ENCODE results near the gene SH2D2A.
"Not testable (repeated sequence)": the region's sequence is repeated elsewhere in the genome, so short reads cannot be mapped to it uniquely, and the experiment has no call there.

SH2D2A gene

DNA sequence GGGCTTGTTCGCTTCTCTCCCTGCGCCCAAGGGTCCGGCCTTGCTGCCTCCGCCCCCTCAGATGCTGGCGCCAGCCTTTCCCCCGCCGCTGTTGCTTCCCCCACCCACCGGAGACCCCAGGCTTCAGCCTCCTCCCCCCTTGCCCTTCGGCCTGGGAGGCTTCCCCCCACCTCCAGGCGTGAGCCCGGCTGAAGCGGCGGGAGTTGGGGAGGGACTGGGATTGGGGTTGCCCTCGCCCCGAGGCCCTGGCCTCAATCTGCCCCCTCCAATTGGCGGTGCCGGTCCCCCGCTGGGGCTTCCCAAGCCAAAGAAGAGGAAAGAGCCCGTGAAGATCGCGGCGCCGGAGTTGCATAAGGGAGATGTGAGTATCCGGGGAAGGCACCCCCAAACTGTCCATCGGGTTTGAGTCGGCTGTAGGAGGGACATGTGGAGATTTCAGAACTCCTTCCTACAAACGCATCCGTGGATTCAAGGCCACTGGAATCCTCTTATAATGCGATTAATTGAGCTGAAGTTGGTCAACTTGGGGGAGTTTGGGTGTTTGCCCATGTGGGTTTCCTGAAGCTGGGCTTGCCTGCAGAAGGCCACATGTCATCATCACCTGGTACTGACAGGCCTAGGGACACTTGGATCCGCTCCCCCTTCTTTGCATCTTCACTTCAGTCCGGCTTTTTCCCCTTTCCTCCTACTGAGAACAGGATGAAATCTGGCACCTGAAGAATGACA is 48.6 kb downstream of the SH2D2A start:
- peak in 3 of 5 experiments; percentile 15 to 30 (median 24) for DNase-seq

DNA sequence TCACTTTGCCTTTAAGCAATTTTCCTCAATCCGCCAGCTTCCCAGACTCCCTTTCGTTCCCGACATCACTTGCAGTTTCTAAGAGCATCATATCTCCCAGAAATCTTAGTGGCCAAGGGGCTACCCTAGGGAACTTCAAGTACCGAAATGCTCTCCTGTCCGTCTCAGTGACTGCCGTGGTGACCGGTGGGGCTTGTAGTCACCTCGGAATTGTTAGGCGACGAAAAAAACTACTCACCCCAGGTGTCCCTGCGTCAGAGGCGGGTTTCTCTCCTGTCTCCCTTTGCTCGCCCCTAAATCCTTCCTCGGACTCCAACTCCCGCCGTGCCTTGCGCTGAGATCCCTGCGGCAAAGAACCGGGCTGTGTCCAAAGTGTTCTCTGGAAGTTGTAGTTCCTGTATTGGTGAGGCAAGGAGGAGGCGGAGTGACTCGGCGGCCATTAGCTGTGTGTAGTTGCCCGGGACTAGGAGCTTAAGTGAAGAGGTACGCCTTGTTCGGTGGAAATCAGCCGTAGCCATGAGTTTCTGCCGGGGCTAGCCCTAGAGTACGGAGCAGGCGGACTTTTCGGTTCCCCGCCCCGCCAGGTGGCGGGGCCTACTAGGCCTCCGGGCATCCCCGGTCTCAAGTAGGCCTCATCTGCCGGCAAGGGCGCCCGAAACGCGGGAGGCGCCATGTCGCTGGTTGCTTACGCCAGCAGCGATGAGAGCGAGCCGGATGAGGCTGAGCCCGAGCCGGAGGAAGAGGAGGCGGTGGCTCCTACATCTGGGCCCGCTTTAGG is 49.4 kb downstream of the SH2D2A start, which contains the start of gene PRCC:
TSS of gene PRCC (plus strand) at position 435 of the 778 bp plus-strand sequence. CDS start at position 672, 237 bp downstream.
- DNase-seq = peak; percentile 88 to 100 (median 97)

DNA sequence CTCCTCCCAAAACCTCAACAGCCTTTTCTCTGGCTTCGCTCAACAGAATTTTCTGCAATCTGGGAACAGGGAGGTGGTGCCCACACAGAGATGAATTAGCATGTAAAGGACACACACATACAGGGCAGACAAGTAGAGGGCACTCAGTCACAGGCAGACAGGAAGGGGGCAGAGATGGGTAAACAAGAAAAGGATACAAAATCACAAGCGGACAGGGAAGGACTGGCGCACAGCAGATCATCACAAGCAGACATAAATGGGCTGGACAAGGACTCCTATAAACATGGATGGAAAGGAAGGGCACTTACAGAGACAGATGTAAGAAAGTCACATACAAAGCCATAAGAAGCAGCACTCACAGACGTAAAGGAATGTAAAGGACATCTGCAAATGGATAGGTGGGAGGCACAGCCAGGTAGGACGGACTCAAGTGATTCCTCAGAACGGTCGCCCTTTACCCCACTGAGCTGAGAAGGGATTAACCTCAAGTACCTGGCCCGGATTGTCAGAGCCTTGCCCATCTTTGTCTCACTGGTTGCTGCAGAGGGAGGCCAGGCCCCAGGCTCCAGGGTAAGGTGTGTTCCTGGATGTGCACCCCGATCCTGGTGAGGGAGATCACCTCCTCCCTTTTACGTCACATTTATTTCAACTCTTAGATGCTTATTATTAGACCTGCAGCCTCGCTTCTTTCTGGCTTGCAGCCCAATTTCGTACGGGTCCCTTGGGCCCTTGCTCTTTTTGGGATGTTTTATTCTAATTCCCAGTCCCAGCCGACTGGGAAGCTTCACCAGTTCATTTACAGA is 50.1 kb downstream of the SH2D2A start:
- peak in 2 of 5 experiments; percentile 12 to 31 for DNase-seq

DNA sequence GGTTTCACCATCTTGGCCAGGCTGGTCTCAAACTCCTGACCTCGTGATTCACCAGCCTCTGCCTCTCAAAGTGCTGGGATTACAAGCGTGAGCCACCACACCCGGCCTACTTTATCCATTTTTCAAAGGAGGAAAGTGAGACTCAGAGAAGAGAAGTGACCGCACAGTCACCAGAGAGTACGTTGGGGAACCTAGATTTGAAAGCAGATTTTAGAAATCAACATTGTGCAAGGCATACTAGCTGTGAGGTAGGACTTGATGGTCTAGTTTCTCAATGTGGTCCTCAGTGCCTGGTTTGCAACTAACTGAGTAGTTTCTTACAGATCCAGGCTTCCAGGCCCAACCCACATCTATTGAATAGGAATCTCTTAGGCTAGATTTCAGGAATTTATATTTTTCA is 51.0 kb downstream of the SH2D2A start:
- no peak for DNase-seq

DNA sequence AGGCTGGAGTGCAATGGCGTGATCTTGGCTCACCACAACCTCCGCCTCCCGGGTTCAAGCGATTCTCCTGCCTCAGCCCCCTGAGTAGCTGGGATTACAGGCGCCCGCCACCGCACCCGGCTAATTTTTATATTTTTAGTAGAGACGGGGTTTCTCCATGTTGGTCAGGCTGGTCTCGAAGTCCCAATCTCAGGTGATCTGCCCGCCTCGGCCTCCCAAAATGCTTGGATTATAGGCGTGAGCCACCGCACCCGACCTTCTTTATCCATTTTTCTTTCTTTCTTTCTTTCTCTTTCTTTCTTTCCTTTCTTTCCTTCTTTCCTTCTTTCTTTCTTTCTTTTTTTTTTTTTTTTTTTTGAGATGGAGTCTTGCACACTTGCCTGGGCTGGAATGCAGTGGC is 51.5 kb downstream of the SH2D2A start:
- not testable (repeated sequence) for DNase-seq

DNA sequence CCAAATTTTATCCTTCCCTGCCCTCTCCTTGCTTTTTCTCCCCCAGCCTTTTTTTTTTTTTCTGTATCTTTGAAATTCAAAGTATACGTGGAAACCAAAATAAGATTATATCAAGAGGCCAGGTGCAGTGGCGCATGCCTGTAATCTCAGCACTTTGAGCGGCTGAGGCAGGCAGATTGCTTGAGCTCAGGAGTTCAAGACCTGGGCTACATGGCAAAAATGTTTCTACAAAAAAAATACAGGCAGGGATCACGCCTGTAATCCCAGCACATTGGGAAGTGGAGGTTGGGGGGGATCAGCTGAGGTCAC is 55.9 kb downstream of the SH2D2A start:
- no peak for DNase-seq

DNA sequence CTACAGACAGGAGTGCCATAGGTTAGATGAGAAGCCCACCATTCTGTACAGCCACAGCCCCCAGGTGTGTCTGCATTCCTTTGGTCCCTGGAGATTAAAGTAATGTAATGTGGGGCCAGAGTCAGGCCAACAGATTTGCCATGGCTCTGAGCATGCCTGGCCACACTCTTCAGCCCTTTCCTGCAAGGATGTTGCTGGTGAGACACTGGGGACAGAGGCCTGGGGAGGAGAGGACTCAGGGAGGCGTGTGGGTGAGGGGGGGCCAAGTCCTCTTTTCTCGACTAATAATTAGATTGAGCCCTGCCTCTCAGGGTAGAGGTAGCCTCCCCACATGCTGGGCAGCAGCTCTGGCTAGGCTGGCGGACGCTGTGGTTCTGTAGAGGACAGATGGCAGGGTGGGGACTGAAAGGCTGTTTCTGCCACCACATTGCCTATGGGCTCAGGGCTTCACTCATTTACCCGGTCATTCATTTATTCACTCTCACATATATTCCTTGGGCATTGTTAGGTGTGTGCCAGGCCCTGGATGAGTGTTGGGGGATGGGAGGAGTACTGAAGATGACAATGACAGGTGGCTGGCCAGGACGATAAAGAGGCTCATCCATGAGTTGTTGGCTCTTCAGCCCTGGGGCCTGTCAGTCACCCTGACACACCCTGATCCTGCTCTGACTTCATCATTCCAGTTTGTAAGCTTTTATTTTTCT is 56.4 kb downstream of the SH2D2A start:
- DNase-seq = no peak

DNA sequence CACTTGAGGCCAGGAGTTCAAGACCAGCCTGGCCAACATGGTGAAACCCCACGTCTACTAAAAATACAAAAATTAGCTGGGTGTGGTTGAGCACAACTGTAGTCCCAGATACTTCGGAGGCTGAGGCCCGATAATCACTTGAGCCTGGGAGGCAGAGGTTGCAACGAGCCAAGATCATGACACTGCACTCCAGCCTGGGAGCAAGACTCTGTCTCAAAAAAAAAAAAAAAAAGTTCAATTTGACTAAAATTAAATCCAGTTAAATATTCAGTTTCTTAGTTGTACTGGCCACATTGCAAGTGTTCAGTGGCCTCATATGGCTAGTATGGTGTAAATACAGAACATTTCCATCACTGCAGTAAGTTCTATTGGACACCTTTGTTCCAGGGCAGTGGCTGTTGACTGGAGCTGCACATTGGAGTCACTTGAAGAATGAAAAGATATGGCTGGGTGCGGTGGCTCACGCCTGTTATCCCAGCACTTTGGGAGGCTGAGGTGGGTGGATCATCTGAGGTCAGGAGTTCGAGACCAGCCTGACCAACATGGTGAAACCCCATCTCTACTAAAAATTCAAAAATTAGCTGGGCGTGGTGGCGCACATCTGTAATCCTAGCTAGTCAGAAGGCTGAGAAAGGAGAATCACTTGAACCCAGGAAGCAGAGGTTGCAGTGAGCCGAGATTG is 58.9 kb downstream of the SH2D2A start:
- DNase-seq = not testable (repeated sequence)

DNA sequence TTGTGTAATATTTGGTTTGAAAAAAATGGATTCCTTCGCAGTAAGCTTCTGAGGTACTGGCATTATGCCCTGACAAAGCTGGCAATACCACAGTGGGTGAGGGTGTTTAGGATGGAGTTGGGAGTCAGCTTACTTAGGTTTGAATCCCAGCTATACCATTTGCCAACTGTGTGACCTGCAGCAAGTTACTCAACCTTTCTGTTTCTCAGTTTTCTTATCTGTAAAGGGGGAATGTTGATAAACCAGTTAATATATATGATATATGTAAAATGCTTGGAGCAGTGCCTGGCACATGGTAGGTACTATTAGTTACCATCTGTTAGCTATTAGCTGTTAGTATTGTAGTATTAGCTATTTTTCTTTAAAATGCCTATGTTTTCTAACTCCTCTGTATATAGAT is 60.3 kb downstream of the SH2D2A start:
- no peak for DNase-seq
